Mononuclear cell (primary cell): ENCODE measurements around the gene LRP6. TPM values are rescaled to one million over a fixed set of nuclear protein-coding genes. Genes with fewer than 3 reads are reported as not detected.

Experiments used
- H3K27me3 ChIP-seq: 2 replicates; pipeline ENCODE4 v1.6.0; 2011; ENCODE audit warnings: low read length, control low read depth; ENCODE audit not compliant: insufficient read depth
- H3K4me1 ChIP-seq: 2 replicates; pipeline ENCODE4 v1.5.1; 2011; ENCODE audit warnings: mild to moderate bottlenecking, low read length, control low read depth; ENCODE audit not compliant: insufficient read depth
- H3K4me3 ChIP-seq: 2 replicates; pipeline ENCODE4 v1.5.1; 2011; ENCODE audit warnings: mild to moderate bottlenecking, low read length, moderate library complexity
- H3K9me3 ChIP-seq: 2 replicates; pipeline ENCODE4 v1.5.1; 2011; ENCODE audit warnings: low read depth, mild to moderate bottlenecking, control low read depth, low read length
- total RNA-seq: library from RNA; depleted of rRNA; stranded (reverse); fragments of >200 nt; gene quantifications from one replicate; pipeline ENCODE4 v1.2.3, GENCODE V29; 2012

Gene LRP6
- total RNA-seq, 1 donor: 4.9 TPM

- no peaks in the 10 kb centered on the region for H3K4me1 ChIP-seq
- no peaks in the 10 kb centered on the region for H3K27me3 ChIP-seq
- H3K9me3 ChIP-seq: no peaks in the 10 kb centered on the region
- H3K4me3 ChIP-seq: no peak overlapping the region
These were observed 26.0 kb downstream of the LRP6 start for GRCh38 chr12:12240662-12241340.

GRCh38 chr12:12239127-12239526 lies 27.7 kb downstream of the LRP6 start:
- Histone ChIP-seq H3K4me1 (no peaks in the 10 kb centered on the region), H3K27me3 (no peaks in the 10 kb centered on the region), H3K9me3 (no peaks in the 10 kb centered on the region), H3K4me3 (no peak overlapping the region)

- Histone ChIP-seq H3K4me1 (no peaks in the 10 kb centered on the region), H3K4me3 (no peak overlapping the region), H3K9me3 (no peaks in the 10 kb centered on the region), H3K27me3 (no peaks in the 10 kb centered on the region)
These were observed 28.2 kb downstream of the LRP6 start for GRCh38 chr12:12238605-12239004.

- Histone ChIP-seq H3K4me3 (no peak overlapping the region), H3K27me3 (no peaks in the 10 kb centered on the region), H3K4me1 (no peaks in the 10 kb centered on the region), H3K9me3 (no peaks in the 10 kb centered on the region)
These were observed 29.9 kb downstream of the LRP6 start for GRCh38 chr12:12236896-12237295.

GRCh38 chr12:12230275-12230674 lies 36.6 kb downstream of the LRP6 start:
- H3K4me1 ChIP-seq: no peaks in the 10 kb centered on the region
- no peaks in the 10 kb centered on the region for H3K27me3 ChIP-seq
- H3K4me3 ChIP-seq: no peak overlapping the region
- H3K9me3 ChIP-seq: no peaks in the 10 kb centered on the region

- Histone ChIP-seq H3K9me3 (no peaks in the 10 kb centered on the region), H3K27me3 (no peaks in the 10 kb centered on the region), H3K4me3 (no peak overlapping the region), H3K4me1 (no peaks in the 10 kb centered on the region)
These were observed 37.2 kb downstream of the LRP6 start for GRCh38 chr12:12229556-12230092.

GRCh38 chr12:12228402-12228801 lies 38.4 kb downstream of the LRP6 start:
- no peak overlapping the region for H3K4me3 ChIP-seq
- H3K9me3 ChIP-seq: no peaks in the 10 kb centered on the region
- H3K27me3 ChIP-seq: no peaks in the 10 kb centered on the region
- H3K4me1 ChIP-seq: no peaks in the 10 kb centered on the region

GRCh38 chr12:12226187-12226586 lies 40.7 kb downstream of the LRP6 start:
- Histone ChIP-seq H3K4me1 (no peaks in the 10 kb centered on the region), H3K27me3 (no peaks in the 10 kb centered on the region), H3K9me3 (no peaks in the 10 kb centered on the region), H3K4me3 (no peak overlapping the region)

GRCh38 chr12:12224240-12224940 lies 42.5 kb downstream of the LRP6 start:
- Histone ChIP-seq H3K9me3 (no peaks in the 10 kb centered on the region), H3K4me3 (no peak overlapping the region), H3K4me1 (no peaks in the 10 kb centered on the region), H3K27me3 (no peaks in the 10 kb centered on the region)

- Histone ChIP-seq H3K4me1 (no peaks in the 10 kb centered on the region), H3K27me3 (no peaks in the 10 kb centered on the region), H3K4me3 (no peak overlapping the region), H3K9me3 (no peaks in the 10 kb centered on the region)
These were observed 45.3 kb downstream of the LRP6 start for GRCh38 chr12:12221560-12221959.

- Histone ChIP-seq H3K4me1 (no peaks in the 10 kb centered on the region), H3K27me3 (no peaks in the 10 kb centered on the region), H3K4me3 (no peak overlapping the region), H3K9me3 (no peaks in the 10 kb centered on the region)
These were observed 47.2 kb downstream of the LRP6 start for GRCh38 chr12:12219664-12220063.

GRCh38 chr12:12217018-12217359 lies 49.9 kb downstream of the LRP6 start:
- no peaks in the 10 kb centered on the region for H3K27me3 ChIP-seq
- no peaks in the 10 kb centered on the region for H3K9me3 ChIP-seq
- H3K4me1 ChIP-seq: no peaks in the 10 kb centered on the region
- no peak overlapping the region for H3K4me3 ChIP-seq

- Histone ChIP-seq H3K4me1 (no peaks in the 10 kb centered on the region), H3K9me3 (no peaks in the 10 kb centered on the region), H3K27me3 (no peaks in the 10 kb centered on the region), H3K4me3 (no peak overlapping the region)
These were observed 50.4 kb downstream of the LRP6 start for GRCh38 chr12:12216349-12217017.

- no peak overlapping the region for H3K4me3 ChIP-seq
- no peaks in the 10 kb centered on the region for H3K27me3 ChIP-seq
- no peaks in the 10 kb centered on the region for H3K9me3 ChIP-seq
- H3K4me1 ChIP-seq: no peaks in the 10 kb centered on the region
These were observed 52.2 kb downstream of the LRP6 start for GRCh38 chr12:12214635-12215131.

- Histone ChIP-seq H3K9me3 (no peaks in the 10 kb centered on the region), H3K4me1 (no peaks in the 10 kb centered on the region), H3K27me3 (no peaks in the 10 kb centered on the region), H3K4me3 (no peak overlapping the region)
These were observed 52.6 kb downstream of the LRP6 start for GRCh38 chr12:12214201-12214600.
